Mucosa of descending colon (tissue), 3 donors: ENCODE measurements around the gene CCDC88C. TPM values are rescaled to one million over a fixed set of nuclear protein-coding genes. Genes with fewer than 3 reads are reported as not detected.

Experiments
- ATAC-seq: fragments of 200-7000 bp; cut with Tn5 transposase; one replicate; pipeline ENCODE4 v1.9.1; 2020; ENCODE audit warnings: mild to moderate bottlenecking, moderate library complexity
- DNase-seq, 3 donors: peaks; one replicate each; pipeline ENCODE4 v3.0.0-alpha.2; 2020
- H3K36me3 ChIP-seq: fragments of 200-600 bp; one replicate; pipeline ENCODE4 v1.8.0; 2021; ENCODE audit warnings: low read depth, mild to moderate bottlenecking
- H3K4me1 ChIP-seq: fragments of 200-600 bp; one replicate; pipeline ENCODE4 v1.8.0; 2021; ENCODE audit warnings: low read depth, mild to moderate bottlenecking
- H3K4me3 ChIP-seq: fragments of 200-600 bp; one replicate; pipeline ENCODE4 v1.8.0; 2021; ENCODE audit warnings: mild to moderate bottlenecking
- H3K9me3 ChIP-seq: fragments of 200-600 bp; one replicate; pipeline ENCODE4 v1.8.0; 2021; ENCODE audit warnings: mild to moderate bottlenecking
- intact Hi-C, 2 donors: fragments of 100-400 bp; cut with DNase I in 1 of 2; cut with micrococcal nuclease in 1 of 2; formaldehyde crosslinking; loops; one replicate each; pipeline versions ENCODE4 v1.11.0 to v1.11.1; 2022; cut with DNase I, micrococcal nuclease
- total RNA-seq, 3 donors: library from RNA; stranded (reverse); fragmentation: NEBNext Ultra II Directional in 2 of 3; extraction: Animal tissue kit (Norgen Biotek cat#: 25700) in 2 of 3; gene quantifications; one replicate each; pipeline versions ENCODE4 v1.2.1 to v1.2.4, GENCODE V29; 2021 to 2023
- TF ChIP-seq, protein P1 (sequence below): fragments of 200-600 bp; IDR thresholded peaks from one replicate; pipeline ENCODE4 v1.8.0; 2022; ENCODE audit warnings: antibody characterized with exemption, mild to moderate bottlenecking
- donor health status: DM: no; HTN: no; CAD: no; lungs with moderate emphysema.
- donor health status: DM: no; HTN: no; CAD: no.
- donor health status: DM: no; HTN: yes; CAD: no.

Gene CCDC88C
- total RNA-seq, 3 donors from 2014 or later: 30.1 to 62.1 (median 56.6) TPM

DNA sequence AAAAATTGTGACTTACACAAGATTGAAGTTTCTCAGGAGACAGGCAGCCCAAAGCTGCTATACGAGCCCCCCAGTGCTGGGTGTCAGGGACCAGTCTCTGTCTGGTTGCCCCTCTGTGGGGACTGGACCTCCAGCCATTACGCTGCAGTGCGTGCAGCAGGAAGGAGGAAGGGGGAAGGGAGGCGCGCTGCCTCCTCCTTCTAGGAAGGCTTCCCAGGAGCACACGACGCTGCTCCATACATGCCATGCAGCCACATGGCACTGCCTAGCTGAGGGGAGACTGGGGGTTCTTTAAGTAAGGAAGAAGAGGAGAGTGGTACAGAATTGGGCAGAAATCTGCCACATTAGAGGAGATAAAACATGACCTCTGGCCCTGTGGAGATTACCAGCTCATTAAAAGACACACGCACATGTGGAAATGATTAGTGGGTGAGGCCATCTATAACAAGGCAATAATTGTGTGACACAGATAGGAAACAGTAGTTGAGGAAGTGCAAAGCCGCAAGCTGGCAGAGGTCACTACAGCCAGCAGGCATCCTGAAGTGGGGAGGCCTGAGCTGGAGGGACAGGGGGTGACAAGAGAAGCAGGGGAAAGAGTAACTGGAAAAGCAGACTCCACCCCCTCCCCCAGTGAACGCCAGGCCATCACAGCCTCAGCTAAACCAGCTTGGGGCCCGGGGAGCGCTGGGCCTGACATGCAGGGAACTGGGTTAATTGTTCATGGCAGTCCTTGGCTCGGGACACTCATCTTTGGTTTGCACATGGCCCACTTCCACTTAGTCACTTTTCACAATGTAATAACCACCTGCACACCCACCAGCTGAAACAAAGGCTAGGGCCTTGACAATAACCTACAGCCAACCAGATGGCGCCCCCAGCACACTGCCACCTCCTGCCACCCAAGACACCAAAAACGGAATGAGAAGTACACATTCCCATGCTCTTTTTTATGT lies 39.6 kb downstream of the CCDC88C start:
- H3K4me1 ChIP-seq: peaks cover 39% of the 10 kb centered on the region
- H3K4me3 ChIP-seq: no peak overlapping the region
- H3K36me3 ChIP-seq: no peaks in the 10 kb centered on the region
- TF ChIP-seq, protein P1, sequence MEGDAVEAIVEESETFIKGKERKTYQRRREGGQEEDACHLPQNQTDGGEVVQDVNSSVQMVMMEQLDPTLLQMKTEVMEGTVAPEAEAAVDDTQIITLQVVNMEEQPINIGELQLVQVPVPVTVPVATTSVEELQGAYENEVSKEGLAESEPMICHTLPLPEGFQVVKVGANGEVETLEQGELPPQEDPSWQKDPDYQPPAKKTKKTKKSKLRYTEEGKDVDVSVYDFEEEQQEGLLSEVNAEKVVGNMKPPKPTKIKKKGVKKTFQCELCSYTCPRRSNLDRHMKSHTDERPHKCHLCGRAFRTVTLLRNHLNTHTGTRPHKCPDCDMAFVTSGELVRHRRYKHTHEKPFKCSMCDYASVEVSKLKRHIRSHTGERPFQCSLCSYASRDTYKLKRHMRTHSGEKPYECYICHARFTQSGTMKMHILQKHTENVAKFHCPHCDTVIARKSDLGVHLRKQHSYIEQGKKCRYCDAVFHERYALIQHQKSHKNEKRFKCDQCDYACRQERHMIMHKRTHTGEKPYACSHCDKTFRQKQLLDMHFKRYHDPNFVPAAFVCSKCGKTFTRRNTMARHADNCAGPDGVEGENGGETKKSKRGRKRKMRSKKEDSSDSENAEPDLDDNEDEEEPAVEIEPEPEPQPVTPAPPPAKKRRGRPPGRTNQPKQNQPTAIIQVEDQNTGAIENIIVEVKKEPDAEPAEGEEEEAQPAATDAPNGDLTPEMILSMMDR: no peak
- DNase-seq (peak in 2 of 3 donors; percentile 49 to 54), ATAC-seq (peak; percentile 78)
- H3K9me3 ChIP-seq: no peaks in the 10 kb centered on the region
- intact Hi-C loops: no loop called here

DNA sequence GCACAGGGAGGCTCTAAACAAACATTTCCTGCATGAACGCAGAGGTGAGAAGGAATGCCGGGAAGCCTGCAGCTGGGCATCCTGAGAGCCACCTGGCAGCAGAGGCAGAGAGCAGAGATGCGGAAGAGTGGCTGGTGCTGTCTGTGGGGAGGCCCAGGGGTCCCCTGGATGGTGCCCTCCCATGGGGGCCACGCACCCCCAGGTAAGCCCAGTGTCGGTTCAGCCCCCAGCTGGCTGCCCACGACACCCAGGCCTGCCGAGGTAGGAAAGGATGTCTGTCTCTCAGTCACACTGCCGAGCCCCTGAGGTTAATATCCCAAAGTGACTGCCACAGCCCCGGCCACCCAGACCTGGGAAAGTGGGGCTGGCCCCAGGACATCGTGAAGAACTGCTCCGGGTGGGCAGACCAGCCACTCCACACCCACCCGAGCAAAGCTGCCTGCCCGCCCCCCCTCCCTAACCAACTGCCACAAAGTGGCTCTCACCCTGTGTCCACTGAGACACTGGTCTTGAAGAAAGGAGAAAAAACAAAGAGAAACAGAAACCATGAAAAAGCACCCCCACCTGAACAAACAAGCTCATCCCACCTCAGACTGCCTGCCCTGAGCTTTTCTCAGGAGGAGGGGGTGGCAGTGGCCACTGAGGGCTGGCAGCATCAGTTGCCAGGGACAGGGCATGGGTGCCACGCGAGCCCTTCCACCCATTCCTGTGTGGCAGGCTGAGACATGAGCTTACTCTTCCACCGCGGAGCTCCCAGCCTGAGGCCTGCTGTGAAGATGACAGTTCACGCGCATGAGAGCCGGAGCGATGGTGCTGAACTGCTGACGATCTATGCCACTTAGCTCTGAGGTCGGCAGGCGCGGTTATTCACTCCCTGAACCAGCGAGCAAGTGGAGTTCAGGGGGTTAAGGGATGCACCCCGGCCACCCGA lies 40.8 kb downstream of the CCDC88C start:
- peaks cover 43% of the 10 kb centered on the region for H3K4me1 ChIP-seq
- TF ChIP-seq, protein P1: no peak
- intact Hi-C loops: no loop called here
- H3K36me3 ChIP-seq: no peaks in the 10 kb centered on the region
- no peaks in the 10 kb centered on the region for H3K9me3 ChIP-seq
- DNase-seq: peak in 1 of 3 donors; percentile 63
- no peak overlapping the region for H3K4me3 ChIP-seq
- ATAC-seq: no peak

DNA sequence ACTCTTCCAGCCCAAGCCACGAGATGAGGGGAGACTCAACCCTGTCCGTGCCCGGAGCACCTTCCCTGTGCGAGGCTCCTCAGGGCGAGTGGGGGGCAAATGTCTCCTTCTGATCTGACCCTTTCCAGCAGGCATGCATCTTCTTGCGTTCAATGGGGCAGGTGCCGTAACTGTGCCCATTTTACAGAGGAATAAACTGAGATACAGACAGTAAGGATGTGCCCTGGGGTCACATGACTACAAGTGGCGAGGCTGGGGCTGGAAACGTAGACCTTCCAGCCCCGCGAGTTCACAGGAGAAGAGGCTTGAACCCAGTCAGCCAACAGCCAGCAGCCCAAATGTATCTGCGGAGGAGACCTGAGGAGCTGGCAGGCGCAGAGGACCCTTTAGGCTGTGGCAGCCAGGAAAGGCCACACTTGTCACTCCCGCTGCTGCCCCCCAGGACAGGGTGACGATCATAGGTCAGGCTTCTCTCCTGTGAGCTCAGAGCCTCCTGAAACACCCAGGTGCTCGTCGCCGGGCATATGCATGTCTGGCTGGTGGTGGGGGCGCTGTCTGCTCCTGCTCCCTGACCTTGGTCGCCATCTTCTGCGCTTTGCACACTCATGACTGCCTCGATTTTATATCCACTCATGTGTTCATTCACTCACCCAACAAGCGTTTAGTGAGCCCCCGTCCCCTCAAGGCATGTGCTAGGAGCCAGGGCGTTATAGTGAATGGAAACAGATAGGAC lies 41.7 kb downstream of the CCDC88C start:
- Histone ChIP-seq H3K4me1 (peaks cover 51% of the 10 kb centered on the region), H3K36me3 (no peaks in the 10 kb centered on the region), H3K9me3 (no peaks in the 10 kb centered on the region), H3K4me3 (no peak overlapping the region)
- DNase-seq (peak in 1 of 3 donors; percentile 52), ATAC-seq (no peak)
- intact Hi-C loops: no loop called here
- TF ChIP-seq, protein P1: no peak

DNA sequence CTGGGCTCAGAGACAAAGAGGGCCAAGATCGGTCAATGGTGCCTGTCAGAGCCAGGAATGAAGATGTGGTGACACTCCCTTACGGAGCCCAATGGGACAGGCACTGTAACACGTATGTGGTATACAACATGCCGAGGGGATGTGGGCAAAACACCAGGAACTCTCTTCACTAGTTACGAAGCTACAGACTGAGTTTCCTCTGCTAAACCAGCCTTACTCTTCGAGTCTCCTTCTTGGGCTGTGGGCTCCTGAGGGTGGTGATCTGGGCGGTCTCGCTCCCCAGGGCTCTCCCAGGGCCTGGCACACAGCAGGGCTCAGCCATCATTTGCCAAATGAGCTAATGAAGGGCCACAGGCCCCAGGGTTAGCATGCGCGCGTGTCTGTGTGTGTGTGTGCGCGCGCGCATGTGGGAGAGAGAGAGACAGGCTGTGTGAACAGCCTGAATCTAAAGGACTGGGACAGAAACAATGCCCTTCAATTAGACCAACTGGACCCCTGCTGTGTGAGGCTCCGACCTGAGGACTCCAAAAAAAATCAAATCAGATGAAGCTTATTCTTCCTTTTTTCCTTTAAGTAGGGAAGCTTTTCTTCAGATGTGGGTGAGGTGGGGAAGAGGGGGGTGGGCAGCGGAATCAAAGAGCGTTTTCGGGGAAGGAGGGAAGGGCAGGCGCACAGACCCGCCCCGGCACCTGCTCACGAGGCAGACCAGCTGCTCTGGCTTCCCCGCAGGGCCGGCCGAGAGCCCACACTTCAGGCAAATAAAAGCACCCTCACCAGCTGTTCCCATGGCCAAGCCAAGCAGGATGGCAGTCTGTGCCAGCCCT lies 42.5 kb downstream of the CCDC88C start:
- intact Hi-C loops: no loop called here
- peak; percentile 4 for ATAC-seq
- TF ChIP-seq, protein P1: no peak
- no peaks in the 10 kb centered on the region for H3K9me3 ChIP-seq
- H3K4me3 ChIP-seq: no peak overlapping the region
- DNase-seq: peak in 1 of 3 donors; percentile 63
- H3K4me1 ChIP-seq: peaks cover 59% of the 10 kb centered on the region
- no peaks in the 10 kb centered on the region for H3K36me3 ChIP-seq
